ENCODE results near the gene ATG13. TPM values are rescaled to one million over a fixed set of nuclear protein-coding genes. Genes with fewer than 3 reads are reported as not detected.

ATG13 gene
- total and polyA plus RNA-seq, 2 of the 8 experiments (the other 6 are each of a cell fraction or from before 2014, with no cell fraction given) = 65.0 to 77.4 TPM

DNA sequence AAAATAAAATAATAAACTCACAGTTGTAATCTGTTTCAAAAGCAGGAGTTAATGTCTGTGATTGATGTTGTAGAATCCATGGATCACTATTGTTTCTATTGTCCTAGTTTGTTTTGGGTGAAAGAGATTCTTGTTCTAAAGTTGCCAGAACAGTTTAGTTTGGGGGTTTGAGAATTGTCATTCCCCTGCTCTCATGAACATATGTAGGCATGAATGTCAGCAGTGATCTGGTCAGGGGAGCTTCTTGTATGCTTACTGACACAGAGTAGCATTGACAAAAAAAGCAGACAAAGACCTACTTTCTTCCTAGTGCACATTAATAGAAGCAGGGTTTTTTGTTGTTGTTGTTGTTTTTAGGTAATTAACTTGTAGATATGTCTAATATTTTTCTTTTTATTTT lies 44.5 kb downstream of the ATG13 start:
- H2BK15ac ChIP-seq (ENCODE audit: low read length) = no peak overlapping the region
- H3K27me3 ChIP-seq (replicated peaks in 1 of 4; ENCODE audit: control insufficient read depth in 3 of 4, extremely low read depth in 1 of 4, insufficient read depth in 3 of 4, low read length in 3 of 4) = no peaks in the 10 kb centered on the region
- H4K5ac ChIP-seq (ENCODE audit: insufficient read length, low read depth, low read length) = no peak overlapping the region
- TF ChIP-seq POU5F1 (IDR thresholded peaks at IDR 0.05; ENCODE audit: low read depth, low read length) (no peak), KDM5A (IDR thresholded peaks at IDR 0.05; ENCODE audit: low read length) (no peak), TAF7 (optimal IDR thresholded peaks at IDR 0.05; ENCODE audit: borderline replicate concordance, low read depth, low read length) (no peak), TCF12 (IDR thresholded peaks at IDR 0.05; ENCODE audit: low read depth, low read length) (no peak), YY1 (IDR thresholded peaks at IDR 0.05; ENCODE audit: low read depth, low read length) (no peak), CTBP2 (IDR thresholded peaks at IDR 0.05; ENCODE audit: borderline replicate concordance, insufficient read depth, insufficient read length, low read length) (no peak), SUZ12 (IDR thresholded peaks at IDR 0.05; ENCODE audit: low read length) (no peak), ZNF274 (IDR thresholded peaks at IDR 0.05; ENCODE audit: borderline replicate concordance, extremely low read depth, low read length) (no peak)
- no peak overlapping the region for H2AK5ac ChIP-seq (ENCODE audit: low read depth, low read length)
- no peak overlapping the region for H4K91ac ChIP-seq (replicated peaks; ENCODE audit: insufficient read length, low read length)
- H2BK5ac ChIP-seq (ENCODE audit: low read depth, low read length) = no peak overlapping the region
- H3K4me2 ChIP-seq (ENCODE audit: insufficient read depth in 1 of 2, low read depth in 2 of 2, low read length in 2 of 2) = no peak overlapping the region
- no peaks in the 10 kb centered on the region for H3K79me1 ChIP-seq (ENCODE audit: low read depth, low read length)
- no peak overlapping the region for H2BK20ac ChIP-seq (ENCODE audit: low read length)
- no peak overlapping the region for H2AFZ ChIP-seq (ENCODE audit: low read length)
- no peak overlapping the region for H2BK120ac ChIP-seq (replicated peaks; ENCODE audit: low read depth, low read length)
- H3K9ac ChIP-seq (replicated peaks in 1 of 4; ENCODE audit: extremely low read depth in 1 of 4, low read depth in 3 of 4, low read length in 3 of 4) = no peak overlapping the region
- no peak overlapping the region for H3K56ac ChIP-seq (replicated peaks; ENCODE audit: insufficient read length, low read depth, low read length)
- no peak for DNase-seq (ENCODE audit: low read depth in 1 of 2, low spot score in 2 of 2)
- H3K4me3 ChIP-seq (ENCODE audit: extremely low read depth in 1 of 4, insufficient read depth in 2 of 4, low read depth in 3 of 4, low read length in 4 of 4) = no peak overlapping the region
- FAIRE-seq = no peak
- no peaks in the 10 kb centered on the region for H3K9me3 ChIP-seq (ENCODE audit: insufficient read depth in 2 of 2, low read depth in 1 of 2, low read length in 1 of 2)
- H3K27ac ChIP-seq (ENCODE audit: low read depth, low read length) = no peak overlapping the region
- H4K20me1 ChIP-seq (replicated peaks in 1 of 2; ENCODE audit: control insufficient read depth in 1 of 2, insufficient read depth in 2 of 2, low read length in 2 of 2) = peaks cover 0 to 2% of the 10 kb centered on the region in 2 experiments
- peaks cover 14 to 56% (median 42%) of the 10 kb centered on the region in 4 experiments for H3K36me3 ChIP-seq (ENCODE audit: control insufficient read depth in 2 of 4, insufficient read depth in 4 of 4, low read length in 3 of 4)
- H3K79me2 ChIP-seq (ENCODE audit: control insufficient read depth in 1 of 2, insufficient read depth in 2 of 2, low read length in 2 of 2) = no peaks in the 10 kb centered on the region
- no peak overlapping the region for H2BK12ac ChIP-seq (ENCODE audit: low read depth, low read length)
- H3K4me1 ChIP-seq (replicated peaks in 1 of 4; ENCODE audit: control insufficient read depth in 3 of 4, insufficient read depth in 4 of 4, low read length in 3 of 4) = no peaks in the 10 kb centered on the region
- H3K4ac ChIP-seq (replicated peaks; ENCODE audit: insufficient read length, low read depth, low read length) = no peak overlapping the region
- H3K14ac ChIP-seq (ENCODE audit: insufficient read length) = no peak overlapping the region
- POLR2A ChIA-PET (ENCODE audit: partially characterized antibody) = interaction anchor here (0.7 kb wide), 1 partner anchor 182 kb away, joined by 3 read pairs; no protein-coding TSS in a partner anchor
- H3K23ac ChIP-seq (ENCODE audit: insufficient read length) = no peak overlapping the region
- no peaks in the 10 kb centered on the region for H3K23me2 ChIP-seq (ENCODE audit: low read depth, low read length)
- no peak overlapping the region for H4K8ac ChIP-seq (ENCODE audit: extremely low read depth, insufficient read depth, low read length)
- H3K18ac ChIP-seq (ENCODE audit: extremely low read depth, low read length) = no peak overlapping the region
- CTCF ChIA-PET (ENCODE audit: partially characterized antibody) = interaction anchor here (1.9 kb wide), 1 partner anchor 13 kb away, joined by 6 read pairs; no protein-coding TSS in a partner anchor

All from H1 (cell line).